H1 (cell line): ENCODE results near the gene CRACDL. TPM values are rescaled to one million over a fixed set of nuclear protein-coding genes. Genes with fewer than 3 reads are reported as not detected.

Experiments used
- CTCF ChIA-PET: fragments of 300-600 bp; sonication (Branson Sonifier 250); formaldehyde crosslinking; loops from one replicate; lab custom pipeline; 2021; ENCODE audit not compliant: partially characterized antibody; lab: Charles Lee
- POLR2A ChIA-PET: fragments of 300-600 bp; sonication (Branson Sonifier 250); formaldehyde crosslinking; loops from one replicate; lab custom pipeline; 2021; ENCODE audit warnings: inconsistent platforms; ENCODE audit not compliant: partially characterized antibody; lab: Charles Lee
- DNase-seq, 2 experiments: peaks; one replicate each; pipeline versions ENCODE4 v3.0.0 to v3.0.0-alpha.2; 2010 to 2022; ENCODE audit warnings: low spot score in 2 of 2, low read depth in 1 of 2, mixed read lengths in 1 of 2
- FAIRE-seq: peaks from 2 replicates; lab custom pipeline; 2011; peaks lifted over from hg19 to GRCh38; lab: Jason Lieb, UNC
- H2AFZ ChIP-seq: 2 replicates; pipeline ENCODE4 v1.8.1; 2012; ENCODE audit warnings: low read length, inconsistent platforms
- H2AK5ac ChIP-seq: 2 replicates; pipeline ENCODE4 v1.6.1; 2013; ENCODE audit warnings: low read depth, low read length
- H2BK120ac ChIP-seq: replicated peaks from 2 replicates; pipeline ENCODE3; 2013; ENCODE audit warnings: low read depth, low read length, inconsistent platforms
- H2BK12ac ChIP-seq: 2 replicates; pipeline ENCODE4 v1.6.1; 2013; ENCODE audit warnings: low read depth, low read length
- H2BK15ac ChIP-seq: 2 replicates; pipeline ENCODE4 v1.6.1; 2013; ENCODE audit warnings: low read length
- H2BK20ac ChIP-seq: 2 replicates; pipeline ENCODE4 v1.6.1; 2013; ENCODE audit warnings: low read length
- H2BK5ac ChIP-seq: 2 replicates; pipeline ENCODE4 v1.6.1; 2013; ENCODE audit warnings: low read depth, low read length
- H3K14ac ChIP-seq: 2 replicates; pipeline ENCODE4 v1.6.1; 2013; ENCODE audit warnings: inconsistent platforms; ENCODE audit not compliant: insufficient read length
- H3K18ac ChIP-seq: 2 replicates; pipeline ENCODE4 v1.6.1; 2013; ENCODE audit warnings: low read length; ENCODE audit errors: extremely low read depth
- H3K23ac ChIP-seq: 2 replicates; pipeline ENCODE4 v1.6.1; 2013; ENCODE audit warnings: inconsistent platforms; ENCODE audit not compliant: insufficient read length
- H3K23me2 ChIP-seq: 2 replicates; pipeline ENCODE4 v1.6.1; 2013; ENCODE audit warnings: low read depth, low read length
- H3K27ac ChIP-seq: 2 replicates; pipeline ENCODE4 v1.6.1; 2011; ENCODE audit warnings: low read depth, low read length, inconsistent platforms
- H3K27me3 ChIP-seq, 4 experiments: replicated peaks in 1 of 4; 1 replicate in 1 of 4; 2 replicates in 3 of 4; pipeline versions ENCODE4 v1.6.1 to v1.8.1; 2011 to 2013; ENCODE audit warnings: low read length in 3 of 4, mild to moderate bottlenecking in 3 of 4, inconsistent platforms in 2 of 4, mixed read lengths in 2 of 4, moderate library complexity in 1 of 4; ENCODE audit not compliant: control insufficient read depth in 3 of 4, insufficient read depth in 3 of 4; ENCODE audit errors: extremely low read depth in 1 of 4
- H3K36me3 ChIP-seq, 4 experiments: 2 replicates each; pipeline versions ENCODE4 v1.6.1 to v1.8.1; 2011 to 2013; ENCODE audit warnings: mild to moderate bottlenecking in 4 of 4, low read length in 3 of 4, moderate library complexity in 2 of 4, control low read depth in 1 of 4, inconsistent platforms in 1 of 4; ENCODE audit not compliant: insufficient read depth in 4 of 4, control insufficient read depth in 2 of 4
- H3K4ac ChIP-seq: replicated peaks from 2 replicates; pipeline ENCODE3; 2013; ENCODE audit warnings: low read length, low read depth, mixed read lengths, inconsistent platforms; ENCODE audit not compliant: insufficient read length
- H3K4me1 ChIP-seq, 4 experiments: replicated peaks in 1 of 4; 1 replicate in 1 of 4; 2 replicates in 3 of 4; pipeline versions ENCODE4 v1.6.1 to v1.8.1; 2011 to 2013; ENCODE audit warnings: low read length in 3 of 4, inconsistent platforms in 2 of 4, mixed read lengths in 1 of 4; ENCODE audit not compliant: insufficient read depth in 4 of 4, control insufficient read depth in 3 of 4
- H3K4me2 ChIP-seq, 2 experiments: 2 replicates each; pipeline versions ENCODE4 v1.6.1 to v1.8.1; 2011 to 2013; ENCODE audit warnings: low read depth in 2 of 2, low read length in 2 of 2, control low read depth in 1 of 2, inconsistent platforms in 1 of 2, mild to moderate bottlenecking in 1 of 2; ENCODE audit not compliant: insufficient read depth in 1 of 2
- H3K4me3 ChIP-seq, 4 experiments: fragments of 200-600, 300-600 bp in 1 of 4; sonication (generic), shearing (Covaris generic), sonication (Bioruptor Twin) in 1 of 4; 2 replicates each; pipeline versions ENCODE4 v1.5.1 to v1.8.1; 2011 to 2016; ENCODE audit warnings: low read length in 4 of 4, low read depth in 3 of 4, control low read depth in 2 of 4, inconsistent platforms in 2 of 4, mild to moderate bottlenecking in 2 of 4, mixed read lengths in 1 of 4, moderate library complexity in 1 of 4; ENCODE audit not compliant: insufficient read depth in 2 of 4; ENCODE audit errors: extremely low read depth in 1 of 4
- H3K56ac ChIP-seq: replicated peaks from 2 replicates; pipeline ENCODE3; 2013; ENCODE audit warnings: low read depth, mild to moderate bottlenecking, mixed read lengths, low read length, inconsistent platforms; ENCODE audit not compliant: insufficient read length
- H3K79me1 ChIP-seq: 2 replicates; pipeline ENCODE4 v1.6.1; 2013; ENCODE audit warnings: low read depth, low read length, control low read depth
- H3K79me2 ChIP-seq, 2 experiments: 2 replicates each; pipeline versions ENCODE4 v1.6.1 to v1.8.1; 2012 to 2013; ENCODE audit warnings: low read length in 2 of 2, mild to moderate bottlenecking in 2 of 2, inconsistent platforms in 1 of 2; ENCODE audit not compliant: insufficient read depth in 2 of 2, control insufficient read depth in 1 of 2
- H3K9ac ChIP-seq, 4 experiments: replicated peaks in 1 of 4; 1 replicate in 1 of 4; 2 replicates in 3 of 4; pipeline versions ENCODE4 v1.6.1 to v1.8.1; 2011 to 2013; ENCODE audit warnings: low read depth in 3 of 4, low read length in 3 of 4, control low read depth in 2 of 4, mild to moderate bottlenecking in 2 of 4, moderate library complexity in 2 of 4, inconsistent platforms in 1 of 4; ENCODE audit errors: extremely low read depth in 1 of 4
- H3K9me3 ChIP-seq, 2 experiments: 2 replicates each; pipeline versions ENCODE4 v1.6.1 to v1.8.1; 2012 to 2013; ENCODE audit warnings: mild to moderate bottlenecking in 2 of 2, moderate library complexity in 2 of 2, control low read depth in 1 of 2, inconsistent platforms in 1 of 2, low read depth in 1 of 2, low read length in 1 of 2, mixed read lengths in 1 of 2; ENCODE audit not compliant: insufficient read depth in 2 of 2
- H4K20me1 ChIP-seq, 2 experiments: replicated peaks in 1 of 2; 2 replicates each; pipeline versions ENCODE3 to v1.8.1; 2011 to 2013; ENCODE audit warnings: inconsistent platforms in 2 of 2, low read length in 2 of 2, mild to moderate bottlenecking in 1 of 2; ENCODE audit not compliant: insufficient read depth in 2 of 2, control insufficient read depth in 1 of 2
- H4K5ac ChIP-seq: 2 replicates; pipeline ENCODE4 v1.6.1; 2013; ENCODE audit warnings: low read length, low read depth, mixed read lengths, inconsistent platforms; ENCODE audit not compliant: insufficient read length
- H4K8ac ChIP-seq: 2 replicates; pipeline ENCODE4 v1.8.0; 2013; ENCODE audit warnings: mild to moderate bottlenecking, moderate library complexity, low read length, inconsistent platforms; ENCODE audit not compliant: insufficient read depth; ENCODE audit errors: extremely low read depth
- H4K91ac ChIP-seq: replicated peaks from 2 replicates; pipeline ENCODE3; 2013; ENCODE audit warnings: low read length, mixed read lengths, inconsistent platforms; ENCODE audit not compliant: insufficient read length
- POLR2A ChIP-seq, 2 experiments: IDR thresholded peaks; 1 replicate in 1 of 2; 2 replicates in 1 of 2; pipeline ENCODE4 v1.6.1; 2011; ENCODE audit warnings: low read depth in 2 of 2, low read length in 2 of 2, mild to moderate bottlenecking in 2 of 2; ENCODE audit errors: control extremely low read depth in 1 of 2
- SAP30 ChIP-seq: fragments of 300-600 bp; sonication (generic); IDR thresholded peaks from 2 replicates; pipeline ENCODE4 v1.7.1; 2012; ENCODE audit warnings: low read length, moderate library complexity, mild to moderate bottlenecking, inconsistent platforms; ENCODE audit not compliant: insufficient read depth, insufficient replicate concordance
- SP4 ChIP-seq: IDR thresholded peaks from 2 replicates; pipeline ENCODE4 v1.6.1; 2012; ENCODE audit warnings: low read length, inconsistent platforms
- TAF1 ChIP-seq: IDR thresholded peaks from 2 replicates; pipeline ENCODE4 v1.6.1; 2011; ENCODE audit warnings: mild to moderate bottlenecking, low read depth, low read length
- WGBS, 2 experiments: shearing (Covaris generic) in 1 of 2; methylation state at CpG; one replicate each; pipeline versions ENCODE4 v1.1.6 to v1.1.7; 2013 to 2015; ENCODE audit warnings: low lambda C conversion rate in 2 of 2, mixed read lengths in 2 of 2, inconsistent platforms in 1 of 2, low coverage in 1 of 2, missing lambda C conversion rate in 1 of 2; ENCODE audit not compliant: insufficient replicate concordance in 2 of 2, insufficient coverage in 1 of 2, insufficient read length in 1 of 2; ENCODE audit errors: extremely low coverage in 1 of 2, missing lambda C conversion rate in 1 of 2; 5-methylcytosine and 5-hydroxymethylcytosine counted together
- polyA plus RNA-seq, 7 experiments: library from polyadenylated mRNA; depleted of rRNA in 3 of 7; stranded (reverse) in 5 of 7; unstranded in 2 of 7; fragments of >200 nt in 5 of 7; fragments of 200-250 nt in 2 of 7; gene quantifications; 1 replicate in 5 of 7; 2 replicates in 1 of 7; 4 replicates in 1 of 7; pipeline versions ENCODE4 v1.2.1 to v1.2.3, GENCODE V29; 2011 to 2013; ENCODE audit warnings: missing spikeins in 2 of 7, mixed read lengths in 2 of 7
- total RNA-seq: library from RNA; stranded (reverse); fragmentation: NEBNext Ultra II Directional; extraction: Animal tissue kit (Norgen Biotek cat#: 25700); gene quantifications from 2 replicates; pipeline ENCODE4 v1.2.1, GENCODE V29; 2021

Gene CRACDL
- total and polyA plus RNA-seq, 2 of the 8 experiments (the other 6 are each of a cell fraction or from before 2014, with no cell fraction given): 0.07 to 0.38 TPM

- POLR2A ChIA-PET: no interaction called here
- Histone ChIP-seq H3K56ac (no peak overlapping the region), H3K27me3 (no peaks in the 10 kb centered on the region), H2AFZ (no peak overlapping the region), H3K27ac (no peak overlapping the region), H3K4me3 (no peak overlapping the region), H2BK12ac (no peak overlapping the region), H3K14ac (no peak overlapping the region), H3K9me3 (0 out of 4 replicates have a peak, but pooled peaks cover 0 to 3% of the 10 kb centered on the region in 2 experiments), H3K79me2 (no peaks in the 10 kb centered on the region), H3K4me1 (no peaks in the 10 kb centered on the region), H4K91ac (no peak overlapping the region), H3K36me3 (no peaks in the 10 kb centered on the region), H3K79me1 (no peaks in the 10 kb centered on the region), H2BK15ac (no peak overlapping the region), H2BK20ac (no peak overlapping the region), H3K23ac (no peak overlapping the region), H4K5ac (no peak overlapping the region), H4K20me1 (no peaks in the 10 kb centered on the region), H3K4ac (no peak overlapping the region), H3K18ac (no peak overlapping the region), H2BK5ac (no peak overlapping the region), H3K4me2 (no peak overlapping the region), H3K23me2 (no peaks in the 10 kb centered on the region), H2BK120ac (no peak overlapping the region), H3K9ac (no peak overlapping the region), H2AK5ac (no peak overlapping the region), H4K8ac (no peak overlapping the region)
- FAIRE-seq (no peak), DNase-seq (no peak)
- TF ChIP-seq SAP30 (no peak), SP4 (no peak), POLR2A (IDR thresholded peaks at IDR 0.05; ENCODE audit: control extremely low read depth in 1 of 2, low read depth in 2 of 2, low read length in 2 of 2) (no peak), TAF1 (no peak)
- CTCF ChIA-PET: no interaction called here
- WGBS, 2 experiments: 80% methylated on average over 1 of the region's 1 CpG; no CpG with 5 or more reads in 1 of the 2 experiments
Measured at GRCh38 chr2:98861601-98862000, 74.4 kb downstream of the CRACDL start.
